SK-N-SH (cell line): ENCODE data around the gene ITK. TPM values are rescaled to one million over a fixed set of nuclear protein-coding genes. Genes with fewer than 3 reads are reported as not detected.

Experiments used
- CTCF ChIA-PET: fragments of 300-600, 350-600 bp; formaldehyde crosslinking; extraction: SDS; loops from one replicate; lab custom pipeline; 2021; lab: Yijun Ruan, JAX
- POLR2A ChIA-PET: fragments of 350-600 bp; sonication (Branson Sonifier 250); formaldehyde crosslinking; extraction: SDS; loops from one replicate; lab custom pipeline; 2020; ENCODE audit warnings: antibody characterized with exemption, inconsistent platforms; lab: Yijun Ruan, JAX
- DNase-seq: peaks from one replicate; pipeline ENCODE4 v3.0.0; 2012
- H2AFZ ChIP-seq: fragments of 200-600 bp; sonication (generic); 2 replicates; pipeline ENCODE4 v1.8.1; 2016; ENCODE audit warnings: antibody characterized with exemption, mild to moderate bottlenecking, low read depth
- H3F3A ChIP-seq: fragments of 200-600 bp; sonication (generic); replicated peaks from 2 replicates; pipeline ENCODE3; 2016; ENCODE audit warnings: antibody characterized with exemption, mild to moderate bottlenecking; ENCODE audit not compliant: insufficient read depth
- H3K27ac ChIP-seq, 2 experiments: fragments of 200-500 bp in 1 of 2; fragments of 200-600 bp in 1 of 2; sonication (Bioruptor generic) in 1 of 2; sonication (generic), shearing (Covaris generic) in 1 of 2; 2 replicates each; pipeline versions ENCODE4 v1.5.1 to v1.6.1; 2014 to 2016; ENCODE audit warnings: low read depth in 2 of 2, inconsistent platforms in 1 of 2, low read length in 1 of 2, mild to moderate bottlenecking in 1 of 2, mixed read lengths in 1 of 2
- H3K27me3 ChIP-seq: fragments of 200-600 bp; sonication (generic), shearing (Covaris generic); 2 replicates; pipeline ENCODE4 v1.6.1; 2016; ENCODE audit warnings: mixed run types; ENCODE audit not compliant: insufficient read depth
- H3K36me3 ChIP-seq, 2 experiments: fragments of 200-500 bp in 1 of 2; fragments of 200-600 bp in 1 of 2; sonication (Bioruptor generic) in 1 of 2; sonication (generic) in 1 of 2; replicated peaks in 1 of 2; 2 replicates each; pipeline versions ENCODE3 to v1.5.1; 2014 to 2016; ENCODE audit warnings: low read length in 1 of 2, mild to moderate bottlenecking in 1 of 2; ENCODE audit not compliant: insufficient read depth in 2 of 2, control insufficient read depth in 1 of 2
- H3K4me1 ChIP-seq, 2 experiments: fragments of 200-500 bp in 1 of 2; fragments of 200-600 bp in 1 of 2; sonication (Bioruptor generic) in 1 of 2; sonication (generic), shearing (Covaris generic) in 1 of 2; 2 replicates each; pipeline versions ENCODE4 v1.5.1 to v1.6.1; 2014 to 2016; ENCODE audit warnings: low read depth in 1 of 2, low read length in 1 of 2, mixed run types in 1 of 2; ENCODE audit not compliant: insufficient read depth in 2 of 2, control insufficient read depth in 1 of 2
- H3K4me2 ChIP-seq: fragments of 200-600 bp; sonication (generic), shearing (Covaris generic); 2 replicates; pipeline ENCODE4 v1.6.1; 2017; ENCODE audit warnings: mixed run types
- H3K4me3 ChIP-seq, 2 experiments: fragments of 200-500 bp in 1 of 2; fragments of 200-600 bp in 1 of 2; sonication (Bioruptor generic) in 1 of 2; sonication (generic), shearing (Covaris generic) in 1 of 2; 2 replicates each; pipeline versions ENCODE4 v1.5.1 to v1.8.1; 2014 to 2016; ENCODE audit warnings: low read depth in 2 of 2, inconsistent platforms in 1 of 2, low read length in 1 of 2, mild to moderate bottlenecking in 1 of 2, mixed read lengths in 1 of 2, moderate library complexity in 1 of 2
- H3K79me2 ChIP-seq: fragments of 200-600 bp; sonication (generic); 2 replicates; pipeline ENCODE4 v1.8.1; 2017; ENCODE audit warnings: mild to moderate bottlenecking; ENCODE audit not compliant: insufficient read depth
- H3K9ac ChIP-seq: fragments of 200-600 bp; sonication (generic); 2 replicates; pipeline ENCODE4 v1.6.1; 2017; ENCODE audit warnings: mixed run types
- H3K9me2 ChIP-seq: fragments of 200-600 bp; sonication (generic); 2 replicates; pipeline ENCODE4 v1.6.1; 2017; ENCODE audit warnings: mixed run types
- H3K9me3 ChIP-seq: fragments of 200-600 bp; sonication (generic); 2 replicates; pipeline ENCODE4 v1.6.1; 2017; ENCODE audit warnings: mixed run types, mild to moderate bottlenecking, moderate library complexity
- H4K20me1 ChIP-seq: fragments of 200-600 bp; sonication (generic); 2 replicates; pipeline ENCODE4 v1.6.1; 2017; ENCODE audit warnings: mild to moderate bottlenecking, mixed run types; ENCODE audit not compliant: insufficient read depth
- CHD2 ChIP-seq: fragments of 150-350 bp; IDR thresholded peaks from 2 replicates; pipeline ENCODE4 v1.6.1; 2018; ENCODE audit warnings: low read length; ENCODE audit not compliant: partially characterized antibody
- ELF1 ChIP-seq: IDR thresholded peaks from 2 replicates; pipeline ENCODE4 v1.4.0; 2012
- EZH2phosphoT487 ChIP-seq: fragments of 200-600 bp; sonication (generic); IDR thresholded peaks from 2 replicates; pipeline ENCODE4 v1.6.1; 2017; ENCODE audit warnings: low read depth, mixed run types, mild to moderate bottlenecking, antibody characterized with exemption, moderate library complexity, borderline replicate concordance
- FOSL2 ChIP-seq: IDR thresholded peaks from 2 replicates; pipeline ENCODE4 v1.4.0; 2012; ENCODE audit warnings: low read depth, mild to moderate bottlenecking, moderate library complexity, borderline replicate concordance
- FOXJ3 ChIP-seq: sonication (generic); formaldehyde crosslinking; IDR thresholded peaks from 2 replicates; pipeline ENCODE4 v1.5.1; 2020; ENCODE audit warnings: mild to moderate bottlenecking, missing genetic modification reagents
- GATA2 ChIP-seq: sonication (generic); formaldehyde crosslinking; IDR thresholded peaks from 2 replicates; pipeline ENCODE4 v1.5.0; 2020; ENCODE audit warnings: mild to moderate bottlenecking, missing genetic modification reagents
- JUND ChIP-seq: IDR thresholded peaks from 2 replicates; pipeline ENCODE4 v1.4.0; 2012
- MXI1 ChIP-seq: IDR thresholded peaks from 2 replicates; pipeline ENCODE4 v1.6.1; 2012; ENCODE audit warnings: mild to moderate bottlenecking, low read depth, low read length, improper control_type of control experiment
- NFIC ChIP-seq: IDR thresholded peaks from 2 replicates; pipeline ENCODE4 v1.4.0; 2012; ENCODE audit warnings: borderline replicate concordance
- NRF1 ChIP-seq: IDR thresholded peaks from 2 replicates; pipeline ENCODE4 v1.6.1; 2012; ENCODE audit warnings: low read depth, mild to moderate bottlenecking, low read length
- PBX3 ChIP-seq: IDR thresholded peaks from 2 replicates; pipeline ENCODE4; 2012
- RCOR1 ChIP-seq: fragments of 150-350 bp; IDR thresholded peaks from 2 replicates; pipeline ENCODE4 v1.6.1; 2017; ENCODE audit warnings: antibody characterized with exemption, low read length
- RFX5 ChIP-seq: IDR thresholded peaks from 2 replicates; pipeline ENCODE4 v1.6.1; 2012; ENCODE audit warnings: mild to moderate bottlenecking, improper control_type of control experiment, low read length
- SMC3 ChIP-seq: IDR thresholded peaks from 2 replicates; pipeline ENCODE4 v1.6.1; 2012; ENCODE audit warnings: low read depth, low read length, improper control_type of control experiment
- TAF1 ChIP-seq: IDR thresholded peaks from 2 replicates; pipeline ENCODE4 v1.6.1; 2012; ENCODE audit warnings: low read depth, mild to moderate bottlenecking, low read length, moderate library complexity, borderline replicate concordance
- TCF12 ChIP-seq: IDR thresholded peaks from 2 replicates; pipeline ENCODE4 v1.4.0; 2012
- TEAD4 ChIP-seq: IDR thresholded peaks from 2 replicates; pipeline ENCODE4 v1.4.0; 2012; ENCODE audit warnings: mild to moderate bottlenecking, borderline replicate concordance; ENCODE audit not compliant: insufficient read depth
- YY1 ChIP-seq: IDR thresholded peaks from 2 replicates; pipeline ENCODE4 v1.4.0; 2012; ENCODE audit warnings: low read depth, mild to moderate bottlenecking
- WGBS: methylation state at CpG from one replicate; pipeline ENCODE4 v1.1.6; 2017; ENCODE audit warnings: low lambda C conversion rate; 5-methylcytosine and 5-hydroxymethylcytosine counted together
- polyA plus RNA-seq, 3 experiments: library from polyadenylated mRNA; depleted of rRNA; stranded (reverse); fragments of >200 nt; gene quantifications; 2 replicates each; pipeline ENCODE4 v1.2.3, GENCODE V29; 2012
- TF ChIP-seq, protein P1 (sequence below): IDR thresholded peaks from 2 replicates; pipeline ENCODE4 v1.4.0; 2012; ENCODE audit warnings: low read depth, borderline replicate concordance
- TF ChIP-seq, protein P2 (sequence below): fragments of 150-350 bp; IDR thresholded peaks from 2 replicates; pipeline ENCODE4 v1.6.1; 2016; ENCODE audit warnings: mild to moderate bottlenecking, low read depth, low read length

ITK gene
- polyA plus RNA-seq, 1 of the 3 experiments (the other 2 are of a cell fraction): not detected

- CTCF ChIA-PET: no interaction called here
- POLR2A ChIA-PET: no interaction called here
- H2AFZ ChIP-seq: no peak overlapping the region
These were observed 90.1 kb downstream of the ITK start for GRCh38 chr5:157270771-157271170.

DNA sequence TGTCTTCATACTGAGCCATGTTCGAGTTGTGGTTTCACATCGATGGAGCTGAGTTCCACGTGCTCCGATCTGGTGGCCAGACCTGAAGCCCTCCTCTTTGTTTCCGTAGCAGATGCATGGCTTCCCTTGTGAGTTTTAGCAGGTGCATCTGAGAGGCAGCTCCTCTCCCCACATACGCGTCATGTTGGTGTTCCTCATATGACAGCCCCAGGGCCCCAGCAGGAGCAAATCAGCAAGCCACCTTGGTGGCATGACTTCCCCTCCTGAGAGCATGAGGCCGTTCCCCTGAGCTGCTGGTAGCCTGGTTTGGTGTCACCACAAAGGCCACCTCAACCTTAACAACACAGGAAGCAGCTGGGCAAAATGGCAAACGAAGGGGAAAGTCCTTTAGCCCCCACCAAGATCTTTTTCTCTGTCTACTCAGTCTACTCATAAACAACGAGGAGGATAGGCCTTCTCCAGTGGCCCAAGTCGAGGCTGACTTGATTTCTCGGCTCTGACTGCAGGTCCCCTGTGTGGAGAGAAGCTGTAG, 91.2 kb downstream of the ITK start:
- WGBS: 80% methylated on average over 12 of the region's 12 CpGs
- no peak for DNase-seq

More at GRCh38 chr5:157270771-157271170, 90.1 kb downstream of the ITK start:
- H4K20me1 ChIP-seq: no peaks in the 10 kb centered on the region
- H3K9me3 ChIP-seq: no peaks in the 10 kb centered on the region
- no peak overlapping the region for H3K4me3 ChIP-seq
- no peaks in the 10 kb centered on the region for H3K79me2 ChIP-seq
- H3K9ac ChIP-seq: no peak overlapping the region
- DNase-seq: no peak
- TF ChIP-seq NRF1 (no peak), JUND (no peak)
- H3K27ac ChIP-seq: no peak overlapping the region
- peaks cover 0 to 15% of the 10 kb centered on the region in 2 experiments; a peak in 1 of 4 replicates for H3K4me1 ChIP-seq
- 58% methylated on average over 3 of the region's 3 CpGs for WGBS
- H3K27me3 ChIP-seq: no peaks in the 10 kb centered on the region
- H3K4me2 ChIP-seq: no peak overlapping the region
- H3K9me2 ChIP-seq: no peaks in the 10 kb centered on the region
- H3F3A ChIP-seq: peaks cover 5% of the 10 kb centered on the region
- H3K36me3 ChIP-seq: no peaks in the 10 kb centered on the region

DNA sequence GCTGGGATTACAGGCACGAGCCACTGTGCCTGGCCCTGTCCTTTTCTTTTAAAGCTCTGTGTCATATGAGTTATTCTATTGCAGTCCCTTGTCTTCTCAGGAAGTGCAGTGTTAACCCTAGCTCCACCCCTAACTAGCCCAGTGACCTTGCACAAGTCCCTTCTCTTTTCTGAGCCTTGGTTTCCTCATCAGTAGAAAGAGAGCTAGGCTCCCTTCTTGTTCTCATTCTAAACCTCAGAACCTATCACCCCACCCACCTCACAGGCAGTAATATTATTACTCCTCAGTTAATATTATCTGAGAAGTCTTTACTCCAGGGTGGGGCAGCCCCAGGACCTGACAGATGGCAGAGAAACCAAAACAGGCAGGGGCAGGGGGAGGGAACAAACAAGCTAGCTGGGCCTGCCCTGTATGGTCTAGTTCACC, 92.5 kb downstream of the ITK start:
- no peaks in the 10 kb centered on the region; a peak in 1 of 4 replicates for H3K4me1 ChIP-seq
- TF ChIP-seq JUND: no peak
- no peak for TF ChIP-seq YY1
- TF ChIP-seq RFX5: no peak
- TF ChIP-seq MXI1: no peak
- TF ChIP-seq, protein P1, sequence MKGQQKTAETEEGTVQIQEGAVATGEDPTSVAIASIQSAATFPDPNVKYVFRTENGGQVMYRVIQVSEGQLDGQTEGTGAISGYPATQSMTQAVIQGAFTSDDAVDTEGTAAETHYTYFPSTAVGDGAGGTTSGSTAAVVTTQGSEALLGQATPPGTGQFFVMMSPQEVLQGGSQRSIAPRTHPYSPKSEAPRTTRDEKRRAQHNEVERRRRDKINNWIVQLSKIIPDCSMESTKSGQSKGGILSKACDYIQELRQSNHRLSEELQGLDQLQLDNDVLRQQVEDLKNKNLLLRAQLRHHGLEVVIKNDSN: no peak
- TF ChIP-seq TEAD4: no peak
- TF ChIP-seq FOSL2: no peak
- no peak for TF ChIP-seq CHD2
- no peak for TF ChIP-seq EZH2phosphoT487
- no peak for TF ChIP-seq SMC3
- no peak for TF ChIP-seq NRF1
- TF ChIP-seq, protein P2, sequence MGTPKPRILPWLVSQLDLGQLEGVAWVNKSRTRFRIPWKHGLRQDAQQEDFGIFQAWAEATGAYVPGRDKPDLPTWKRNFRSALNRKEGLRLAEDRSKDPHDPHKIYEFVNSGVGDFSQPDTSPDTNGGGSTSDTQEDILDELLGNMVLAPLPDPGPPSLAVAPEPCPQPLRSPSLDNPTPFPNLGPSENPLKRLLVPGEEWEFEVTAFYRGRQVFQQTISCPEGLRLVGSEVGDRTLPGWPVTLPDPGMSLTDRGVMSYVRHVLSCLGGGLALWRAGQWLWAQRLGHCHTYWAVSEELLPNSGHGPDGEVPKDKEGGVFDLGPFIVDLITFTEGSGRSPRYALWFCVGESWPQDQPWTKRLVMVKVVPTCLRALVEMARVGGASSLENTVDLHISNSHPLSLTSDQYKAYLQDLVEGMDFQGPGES: no peak
- no peaks in the 10 kb centered on the region for H3K9me2 ChIP-seq
- ChIA-PET POLR2A (no interaction called here), CTCF (interaction anchor here (0.6 to 2.0 kb wide), 6 partner anchors 11 to 1669 kb away, joined by 3 to 6 read pairs (median 4); no protein-coding TSS in a partner anchor)
- H3K27ac ChIP-seq: no peak overlapping the region
- H3K27me3 ChIP-seq: no peaks in the 10 kb centered on the region
- H3K79me2 ChIP-seq: peaks cover 4% of the 10 kb centered on the region; the same call in 1 of the 2 replicates
- WGBS: 63% methylated on average over 1 of the region's 1 CpG
- DNase-seq: no peak
- H2AFZ ChIP-seq: no peak overlapping the region
- H3F3A ChIP-seq: peaks cover 5% of the 10 kb centered on the region
- H3K9ac ChIP-seq: no peak overlapping the region
- H4K20me1 ChIP-seq: no peaks in the 10 kb centered on the region
- H3K36me3 ChIP-seq: no peaks in the 10 kb centered on the region
- H3K4me3 ChIP-seq: no peak overlapping the region
- H3K9me3 ChIP-seq: no peaks in the 10 kb centered on the region
- no peak overlapping the region for H3K4me2 ChIP-seq

More for the DNA sequence above, 91.2 kb downstream of the ITK start:
- no peaks in the 10 kb centered on the region for H3K27me3 ChIP-seq
- H3K79me2 ChIP-seq: no peaks in the 10 kb centered on the region
- H3K4me1 ChIP-seq: peaks cover 0 to 12% of the 10 kb centered on the region in 2 experiments; a peak in 1 of 4 replicates
- no peaks in the 10 kb centered on the region for H3K36me3 ChIP-seq
- TF ChIP-seq GATA2 (CRISPR knock-in tag) (no peak), ELF1 (no peak), JUND (no peak), PBX3 (no peak), NFIC (no peak), TAF1 (no peak), FOXJ3 (no peak), RFX5 (no peak), MXI1 (no peak), RCOR1 (no peak), TCF12 (no peak)
- TF ChIP-seq, all 33 proteins: peak for 0
- no peaks in the 10 kb centered on the region for H3K9me2 ChIP-seq
- no peak overlapping the region for H2AFZ ChIP-seq
- H3K4me2 ChIP-seq: no peak overlapping the region
- H4K20me1 ChIP-seq: no peaks in the 10 kb centered on the region
- no peak overlapping the region for H3K4me3 ChIP-seq
- H3F3A ChIP-seq: peaks cover 5% of the 10 kb centered on the region
- ChIA-PET POLR2A (no interaction called here), CTCF (interaction anchor here (1.0 to 1.7 kb wide), 2 partner anchors 12 to 41 kb away, joined by 4 read pairs; no protein-coding TSS in a partner anchor)
- H3K9me3 ChIP-seq: no peaks in the 10 kb centered on the region
- H3K9ac ChIP-seq: no peak overlapping the region
- no peak overlapping the region for H3K27ac ChIP-seq
